Fibroblast of pulmonary artery (primary cell): ENCODE data around the gene FRMD1.

Experiments
- DNase-seq: peaks from one replicate; pipeline ENCODE4 v3.0.0-alpha.2; 2010; ENCODE audit warnings: low read depth
- H3K4me3 ChIP-seq: replicated peaks from 2 replicates; pipeline ENCODE4 v1.5.1; 2011; ENCODE audit warnings: low read depth, mild to moderate bottlenecking, control low read depth, low read length, moderate library complexity
- TF ChIP-seq, protein P1 (sequence below): IDR thresholded peaks from 2 replicates; pipeline ENCODE4 v1.5.1; 2011; ENCODE audit warnings: mild to moderate bottlenecking, control low read depth, low read length, inconsistent platforms; ENCODE audit errors: missing control alignments

Gene FRMD1

DNA sequence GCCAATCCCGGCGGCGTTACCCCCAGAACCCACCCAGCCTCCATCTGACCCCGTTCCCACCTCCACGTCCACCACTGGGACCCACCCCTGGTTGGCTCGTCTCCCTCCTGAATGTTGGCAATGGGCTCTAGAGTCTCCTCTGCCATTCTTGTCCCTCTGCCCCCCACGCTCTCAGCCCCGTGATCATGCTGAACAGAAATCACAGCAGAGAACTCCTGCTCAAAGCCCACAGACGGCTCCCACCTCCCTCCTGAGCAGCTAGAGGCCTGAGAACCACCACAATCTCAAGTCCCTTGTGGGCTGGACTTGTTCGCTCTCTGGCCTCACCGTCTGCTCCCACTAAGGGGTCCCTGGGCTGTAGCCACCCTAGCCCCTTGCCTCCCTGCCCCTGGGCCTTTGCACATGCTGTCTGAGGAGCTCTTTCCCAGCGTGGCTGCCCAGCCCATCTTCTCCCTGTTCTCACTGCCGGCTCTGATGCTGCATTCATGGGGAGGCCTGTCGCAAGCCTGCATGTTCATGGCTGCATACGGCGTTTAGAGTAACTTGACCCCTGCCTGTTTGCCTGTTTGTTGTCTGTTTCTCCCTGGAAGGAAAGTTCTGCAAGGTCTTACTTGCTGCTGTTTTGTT, 11.2 kb upstream of the FRMD1 start:
- no peak for DNase-seq
- TF ChIP-seq, protein P1, sequence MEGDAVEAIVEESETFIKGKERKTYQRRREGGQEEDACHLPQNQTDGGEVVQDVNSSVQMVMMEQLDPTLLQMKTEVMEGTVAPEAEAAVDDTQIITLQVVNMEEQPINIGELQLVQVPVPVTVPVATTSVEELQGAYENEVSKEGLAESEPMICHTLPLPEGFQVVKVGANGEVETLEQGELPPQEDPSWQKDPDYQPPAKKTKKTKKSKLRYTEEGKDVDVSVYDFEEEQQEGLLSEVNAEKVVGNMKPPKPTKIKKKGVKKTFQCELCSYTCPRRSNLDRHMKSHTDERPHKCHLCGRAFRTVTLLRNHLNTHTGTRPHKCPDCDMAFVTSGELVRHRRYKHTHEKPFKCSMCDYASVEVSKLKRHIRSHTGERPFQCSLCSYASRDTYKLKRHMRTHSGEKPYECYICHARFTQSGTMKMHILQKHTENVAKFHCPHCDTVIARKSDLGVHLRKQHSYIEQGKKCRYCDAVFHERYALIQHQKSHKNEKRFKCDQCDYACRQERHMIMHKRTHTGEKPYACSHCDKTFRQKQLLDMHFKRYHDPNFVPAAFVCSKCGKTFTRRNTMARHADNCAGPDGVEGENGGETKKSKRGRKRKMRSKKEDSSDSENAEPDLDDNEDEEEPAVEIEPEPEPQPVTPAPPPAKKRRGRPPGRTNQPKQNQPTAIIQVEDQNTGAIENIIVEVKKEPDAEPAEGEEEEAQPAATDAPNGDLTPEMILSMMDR: no peak
- no peak overlapping the region for H3K4me3 ChIP-seq

DNA sequence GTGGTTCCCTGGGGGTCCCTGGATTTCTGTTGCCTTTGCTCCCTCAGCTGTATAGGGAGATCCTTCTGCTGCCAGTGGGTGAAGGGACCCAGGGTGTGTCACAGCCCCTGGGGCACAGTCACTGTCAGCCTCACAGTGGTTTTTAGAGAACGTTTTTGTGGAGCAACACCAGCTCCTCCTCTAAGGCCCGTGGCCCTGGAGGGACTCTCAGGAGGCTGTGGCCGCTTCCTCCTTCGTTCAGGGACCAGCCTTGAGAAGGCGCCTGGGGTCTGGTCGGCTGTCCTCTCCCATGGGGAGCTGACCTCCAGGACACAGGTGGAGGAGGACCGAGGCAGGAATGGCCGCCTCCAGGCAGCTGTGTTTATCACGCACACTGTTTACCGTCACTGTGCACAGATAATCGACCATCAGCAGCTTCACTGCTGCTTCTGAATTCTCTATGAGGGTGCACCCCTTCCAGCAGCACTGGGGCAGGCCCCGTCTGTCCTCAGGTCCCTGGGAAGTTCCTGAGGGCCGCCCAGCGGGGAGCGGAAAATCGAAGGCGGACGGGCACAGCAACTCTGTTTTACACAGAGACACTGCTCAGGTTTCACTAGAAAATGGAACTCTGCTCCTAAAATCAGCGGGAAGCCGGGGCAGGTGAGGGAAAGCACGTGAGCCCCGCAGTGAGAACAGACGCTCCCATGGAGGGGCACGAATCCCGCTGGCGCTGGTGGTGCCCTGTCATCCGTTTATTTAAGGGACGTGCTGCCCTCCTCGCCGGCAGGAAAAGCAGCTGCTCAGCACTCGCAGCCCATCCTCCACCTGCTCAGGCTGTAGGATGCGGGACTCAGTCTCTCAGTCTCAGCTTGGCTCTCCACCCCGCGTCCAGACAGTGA, 10.4 kb upstream of the FRMD1 start:
- no peak for DNase-seq
- TF ChIP-seq, protein P1: no peak
- H3K4me3 ChIP-seq: no peak overlapping the region

DNA sequence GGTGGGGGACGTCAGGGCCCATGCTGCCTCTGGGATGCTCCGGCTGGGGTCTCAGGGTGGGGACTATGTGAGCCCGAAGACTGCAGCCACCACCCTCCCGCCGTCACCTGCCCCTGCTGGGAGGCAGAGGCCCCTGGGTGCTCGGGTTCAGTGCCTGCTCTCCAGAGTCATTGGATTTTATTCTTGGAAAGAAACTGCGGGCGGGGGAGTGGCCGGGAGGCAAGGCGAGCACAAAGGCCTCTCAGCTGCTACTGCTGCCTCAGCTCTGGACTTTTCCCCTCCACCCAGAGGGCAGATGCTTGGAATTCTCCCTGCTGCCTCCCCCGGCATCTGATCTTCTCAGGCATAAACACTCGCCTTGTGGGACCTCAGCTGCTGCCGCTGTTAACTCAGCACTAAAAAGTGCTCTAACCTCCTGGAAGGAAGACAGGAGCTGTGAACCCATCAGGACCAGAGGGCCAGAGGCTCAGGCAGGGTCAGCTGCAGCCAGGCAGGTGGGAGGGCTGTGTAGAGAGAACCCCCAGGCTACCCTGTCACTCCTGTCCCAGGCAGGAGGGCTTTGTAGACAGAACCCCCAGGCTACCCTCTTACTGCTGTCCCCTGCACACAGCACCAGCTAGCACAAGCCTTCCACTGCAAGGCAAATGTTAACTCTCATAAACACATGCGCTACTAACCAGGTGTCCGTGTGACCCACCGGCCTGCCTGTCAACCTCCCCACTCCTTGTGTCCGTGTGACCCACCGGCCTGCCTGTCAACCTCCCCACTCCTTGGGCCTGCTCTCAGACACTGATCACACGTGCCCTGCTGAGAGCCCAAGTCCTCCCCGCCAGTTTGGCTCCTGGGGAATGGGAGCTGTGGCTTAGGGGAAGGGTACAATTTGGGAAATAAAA, 9.4 kb upstream of the FRMD1 start:
- no peak overlapping the region for H3K4me3 ChIP-seq
- peak; percentile 78 for DNase-seq
- TF ChIP-seq, protein P1: no peak

DNA sequence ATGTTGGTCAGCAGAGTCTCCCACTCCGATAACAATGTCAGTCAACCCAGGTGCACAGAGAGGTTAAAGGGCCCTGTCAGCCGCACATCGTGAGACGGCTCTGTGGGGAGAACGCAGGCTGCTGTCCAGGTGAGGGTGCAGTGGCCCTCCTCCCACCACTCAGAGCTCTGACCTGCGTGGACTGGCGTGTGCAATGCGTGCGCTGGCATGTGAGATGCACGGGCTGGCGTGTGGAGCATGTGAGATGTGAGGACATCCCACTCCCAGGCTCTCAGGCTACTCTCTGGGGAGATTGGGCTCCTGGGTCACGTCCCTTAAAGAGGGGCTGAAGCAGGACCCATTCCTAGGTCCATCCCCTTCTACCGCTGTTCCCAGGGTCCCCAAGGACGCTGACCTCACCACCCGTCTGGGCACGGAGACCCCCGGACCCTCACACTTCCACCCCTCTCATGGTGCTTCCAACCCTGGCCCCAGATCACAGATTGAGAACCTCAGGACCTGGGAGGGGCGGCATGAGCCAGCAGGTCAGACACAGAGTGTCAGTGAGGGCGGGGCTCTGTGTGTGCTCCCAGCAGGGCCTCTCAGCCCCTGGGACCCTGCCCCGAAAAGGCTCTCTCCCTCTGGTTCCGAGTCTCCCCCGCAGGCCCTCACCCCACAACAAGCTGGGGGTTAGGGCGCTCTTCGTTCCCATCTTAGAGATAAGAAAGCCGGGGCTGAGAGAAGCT, 8.6 kb upstream of the FRMD1 start:
- no peak for DNase-seq
- TF ChIP-seq, protein P1: no peak
- H3K4me3 ChIP-seq: no peak overlapping the region

DNA sequence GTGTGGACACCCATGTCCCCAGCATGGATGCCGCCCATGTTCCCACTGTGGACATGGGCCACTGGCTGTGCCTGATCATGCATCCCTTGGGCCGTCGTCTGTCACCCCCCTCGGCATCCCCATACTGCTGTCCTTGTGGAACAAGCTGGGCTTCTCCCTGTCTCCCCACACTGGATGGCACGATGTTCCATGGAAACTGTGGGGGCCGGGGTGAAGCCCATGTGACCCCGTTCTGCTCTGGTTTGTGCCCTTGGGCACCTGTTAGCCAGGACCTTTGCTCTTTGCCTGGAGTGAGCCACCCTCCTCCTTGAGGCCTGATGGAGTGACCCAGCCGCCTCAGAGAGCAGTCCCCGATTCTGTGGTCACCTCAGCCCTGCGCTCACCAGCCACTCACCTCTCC, 7.6 kb upstream of the FRMD1 start:
- DNase-seq: no peak
- no peak overlapping the region for H3K4me3 ChIP-seq
- TF ChIP-seq, protein P1: no peak

DNA sequence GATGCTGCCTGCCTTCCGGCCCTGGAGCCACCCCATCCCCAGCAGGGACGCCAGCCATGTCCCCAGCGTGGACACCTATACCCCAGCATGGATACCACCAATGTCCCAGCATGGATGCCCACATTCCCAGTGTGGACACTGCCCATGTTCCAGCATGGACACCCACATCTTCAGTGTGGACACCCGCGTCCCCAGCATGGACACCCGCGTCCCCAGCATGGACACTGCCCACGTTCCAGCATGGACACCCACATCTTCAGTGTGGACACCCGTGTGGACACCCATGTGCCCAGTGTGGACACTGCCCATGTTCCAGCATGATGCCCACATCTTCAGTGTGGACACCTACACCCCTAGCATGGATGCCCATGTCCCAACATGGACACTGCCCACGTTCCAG, 7.1 kb upstream of the FRMD1 start:
- no peak overlapping the region for H3K4me3 ChIP-seq
- TF ChIP-seq, protein P1: no peak
- no peak for DNase-seq
